ENCODE measurements around the gene RASSF8. TPM values are rescaled to one million over a fixed set of nuclear protein-coding genes. Genes with fewer than 3 reads are reported as not detected.

The RASSF8 gene
- total RNA-seq, 1 donor from 2014 or later = 19.0 TPM

- FAIRE-seq (no peak), DNase-seq (ENCODE audit: low read depth) (no peak)
- Histone ChIP-seq H3K27me3 (ENCODE audit: control insufficient read depth, insufficient read depth, low read length) (no peaks in the 10 kb centered on the region), H3K4me3 (ENCODE audit: low read depth, low read length) (no peak overlapping the region), H3K36me3 (ENCODE audit: control insufficient read depth, insufficient read depth, low read length) (no peaks in the 10 kb centered on the region)
- TF ChIP-seq CTCF (IDR thresholded peaks at IDR 0.05; ENCODE audit: insufficient read depth, low read length, severe bottlenecking) = no peak
These were observed 111.3 kb downstream of the RASSF8 start for GRCh38 chr12:26069796-26070195.

GRCh38 chr12:26077915-26078702 is 119.6 kb downstream of the RASSF8 start:
- Histone ChIP-seq H3K36me3 (ENCODE audit: control insufficient read depth, insufficient read depth, low read length) (no peaks in the 10 kb centered on the region), H3K27me3 (ENCODE audit: control insufficient read depth, insufficient read depth, low read length) (no peaks in the 10 kb centered on the region), H3K4me3 (ENCODE audit: low read depth, low read length) (no peak overlapping the region)
- TF ChIP-seq CTCF (IDR thresholded peaks at IDR 0.05; ENCODE audit: insufficient read depth, low read length, severe bottlenecking) = no peak
- DNase-seq (ENCODE audit: low read depth) (peak; percentile 76), FAIRE-seq (no peak)

- H3K36me3 ChIP-seq (ENCODE audit: control insufficient read depth, insufficient read depth, low read length) = no peaks in the 10 kb centered on the region
- H3K4me3 ChIP-seq (ENCODE audit: low read depth, low read length) = no peak overlapping the region
- FAIRE-seq (no peak), DNase-seq (ENCODE audit: low read depth) (no peak)
- H3K27me3 ChIP-seq (ENCODE audit: control insufficient read depth, insufficient read depth, low read length) = no peaks in the 10 kb centered on the region
- no peak for TF ChIP-seq CTCF (IDR thresholded peaks at IDR 0.05; ENCODE audit: insufficient read depth, low read length, severe bottlenecking)
These were observed 122.4 kb downstream of the RASSF8 start for GRCh38 chr12:26080911-26081310.

- no peaks in the 10 kb centered on the region for H3K27me3 ChIP-seq (ENCODE audit: control insufficient read depth, insufficient read depth, low read length)
- FAIRE-seq (no peak), DNase-seq (ENCODE audit: low read depth) (no peak)
- no peak overlapping the region for H3K4me3 ChIP-seq (ENCODE audit: low read depth, low read length)
- TF ChIP-seq CTCF (IDR thresholded peaks at IDR 0.05; ENCODE audit: insufficient read depth, low read length, severe bottlenecking) = no peak
- no peaks in the 10 kb centered on the region for H3K36me3 ChIP-seq (ENCODE audit: control insufficient read depth, insufficient read depth, low read length)
These were observed 128.5 kb downstream of the RASSF8 start for GRCh38 chr12:26086936-26087335.

- Histone ChIP-seq H3K4me3 (ENCODE audit: low read depth, low read length) (no peak overlapping the region), H3K27me3 (ENCODE audit: control insufficient read depth, insufficient read depth, low read length) (no peaks in the 10 kb centered on the region), H3K36me3 (ENCODE audit: control insufficient read depth, insufficient read depth, low read length) (no peaks in the 10 kb centered on the region)
- peak; percentile 73 for DNase-seq (ENCODE audit: low read depth)
- FAIRE-seq = no peak
- no peak for TF ChIP-seq CTCF (IDR thresholded peaks at IDR 0.05; ENCODE audit: insufficient read depth, low read length, severe bottlenecking)
These were observed 130.5 kb downstream of the RASSF8 start for GRCh38 chr12:26088998-26089397.

Data from bronchial epithelial cell (primary cell).